Measurements from ENCODE around the gene KIAA1328. TPM values are rescaled to one million over a fixed set of nuclear protein-coding genes. Genes with fewer than 3 reads are reported as not detected.

The KIAA1328 gene
- total RNA-seq, 8 experiments from 2014 or later: 2.3 to 11.3 (median 8.8) TPM

DNA sequence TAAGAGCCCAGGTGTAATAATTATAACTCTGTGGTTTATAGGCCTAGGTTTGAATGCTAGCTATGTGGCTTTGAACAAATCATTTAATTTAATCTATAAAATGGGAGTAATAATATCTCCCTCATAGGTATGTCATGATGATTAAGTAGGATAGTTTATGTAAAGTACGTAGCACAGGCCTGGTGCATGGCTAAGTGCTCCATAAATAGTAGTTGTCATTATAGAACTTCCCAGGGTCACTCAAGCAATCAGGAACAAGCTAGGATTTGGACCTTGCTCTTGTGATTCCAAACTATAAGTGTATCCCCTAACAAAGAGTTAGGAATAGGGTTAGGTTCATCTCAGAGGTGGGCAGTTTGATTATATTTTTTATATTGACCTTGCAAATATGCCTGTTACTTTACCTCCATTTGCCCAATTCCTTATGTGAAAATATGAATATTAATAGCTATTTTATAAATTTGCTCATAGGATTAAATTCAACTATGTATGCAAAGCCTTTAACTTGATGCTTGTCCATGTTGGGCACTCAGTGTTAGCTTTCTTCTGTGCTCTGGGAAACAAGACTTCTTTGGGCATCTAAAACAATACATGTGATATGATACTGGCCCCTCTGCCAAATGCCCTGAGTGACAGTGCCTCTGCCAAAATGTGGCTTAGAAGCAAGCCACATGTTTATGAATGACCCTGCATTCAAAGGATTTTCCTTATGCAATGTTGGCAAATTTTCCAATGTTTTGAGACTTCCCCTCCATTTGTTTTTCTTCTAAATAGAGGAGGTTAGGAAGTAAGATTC lies 353.6 kb downstream of the KIAA1328 start:
- ATAC-seq (replicated peaks in 6 of 8): no peak
- H3K27ac ChIP-seq: no peak overlapping the region
- no peak overlapping the region for H3K4me3 ChIP-seq
- peaks cover 0 to 4% of the 10 kb centered on the region in 2 donors for H3K4me1 ChIP-seq (replicated peaks in 1 of 2)
- in situ Hi-C loops (cut with MboI; ENCODE audit: low pct_unique_long_range_greater_than_20kb in 2 of 9, low sequenced_read_pairs in 9 of 9, unreplicated experiment in 9 of 9): no loop called here
- WGBS, 10 experiments: 63 to 100% (median 83%) methylated on average over 1 of the region's 1 CpG; no CpG with 5 or more reads in 5 of the 10 experiments

- H3K27ac ChIP-seq: no peak overlapping the region
- in situ Hi-C loops (cut with MboI; ENCODE audit: low pct_unique_long_range_greater_than_20kb in 2 of 9, low sequenced_read_pairs in 9 of 9, unreplicated experiment in 9 of 9): no loop called here
- no peak for ATAC-seq (replicated peaks in 6 of 8)
- H3K4me3 ChIP-seq: no peak overlapping the region
- H3K4me1 ChIP-seq (replicated peaks in 1 of 2): peaks cover 0 to 2% of the 10 kb centered on the region in 2 donors
- 71 to 100% (median 85%) methylated on average over 1 to 4 of the region's 4 CpGs; no CpG with 5 or more reads in 2 of the 10 experiments for WGBS, 10 experiments
Observed at GRCh38 chr18:37184209-37184868, 355.4 kb downstream of the KIAA1328 start.

DNA sequence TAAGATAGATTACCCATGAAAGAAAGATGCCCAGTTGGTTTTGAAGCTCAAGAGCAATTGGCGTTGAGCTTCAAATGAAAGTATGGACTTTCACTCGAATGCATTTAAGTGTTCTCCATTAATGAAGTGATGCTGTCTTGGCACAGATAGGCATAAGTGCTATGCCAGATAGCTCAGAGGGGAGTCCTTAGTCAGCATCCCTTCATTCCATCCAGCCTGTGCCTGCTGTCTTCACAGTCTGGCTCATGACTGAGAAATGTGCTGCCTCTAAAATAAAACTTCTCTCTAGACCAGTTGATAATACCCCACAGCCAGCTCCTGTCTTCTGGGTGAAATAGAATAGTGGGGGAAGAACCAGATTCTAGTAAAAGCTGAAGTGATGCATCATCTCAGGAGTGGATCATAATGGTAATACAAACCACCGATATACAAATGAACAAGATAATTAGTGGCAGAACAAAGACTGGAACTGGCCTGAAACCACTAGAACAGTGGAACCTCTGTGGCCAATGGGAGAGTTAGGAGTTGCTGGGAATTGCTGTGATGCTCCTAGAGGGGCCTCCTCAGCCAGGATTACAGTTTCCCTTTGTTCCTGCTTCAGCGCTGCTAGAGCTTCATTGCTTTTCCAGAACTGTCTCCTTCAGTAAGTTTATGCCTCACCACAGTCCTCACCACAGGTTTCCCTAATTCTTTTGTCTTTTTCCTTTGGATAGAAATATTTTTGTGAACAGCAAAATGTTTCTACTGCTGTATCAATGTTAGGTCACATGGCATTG lies 359.3 kb downstream of the KIAA1328 start:
- no peaks in the 10 kb centered on the region for H3K4me1 ChIP-seq (replicated peaks in 1 of 2)
- in situ Hi-C loops (cut with MboI; ENCODE audit: low pct_unique_long_range_greater_than_20kb in 2 of 9, low sequenced_read_pairs in 9 of 9, unreplicated experiment in 9 of 9): no loop called here
- WGBS, 10 experiments: 54 to 100% (median 90%) methylated on average over 1 to 4 of the region's 4 CpGs; no CpG with 5 or more reads in 1 of the 10 experiments

GRCh38 chr18:37199741-37200140 lies 370.8 kb downstream of the KIAA1328 start:
- no peak overlapping the region for H3K4me3 ChIP-seq
- WGBS, 10 experiments: 83 to 100% (median 94%) methylated on average over 1 to 2 of the region's 2 CpGs
- no peaks in the 10 kb centered on the region for H3K4me1 ChIP-seq (replicated peaks in 1 of 2)
- H3K27ac ChIP-seq: no peak overlapping the region
- no peak for ATAC-seq (replicated peaks in 6 of 8)
- in situ Hi-C loops (cut with MboI; ENCODE audit: low pct_unique_long_range_greater_than_20kb in 2 of 9, low sequenced_read_pairs in 9 of 9, unreplicated experiment in 9 of 9): no loop called here

More for the DNA sequence above, 359.3 kb downstream of the KIAA1328 start:
- H3K27ac ChIP-seq: no peak overlapping the region
- H3K4me3 ChIP-seq: no peak overlapping the region
- ATAC-seq (replicated peaks in 6 of 8): no peak

DNA sequence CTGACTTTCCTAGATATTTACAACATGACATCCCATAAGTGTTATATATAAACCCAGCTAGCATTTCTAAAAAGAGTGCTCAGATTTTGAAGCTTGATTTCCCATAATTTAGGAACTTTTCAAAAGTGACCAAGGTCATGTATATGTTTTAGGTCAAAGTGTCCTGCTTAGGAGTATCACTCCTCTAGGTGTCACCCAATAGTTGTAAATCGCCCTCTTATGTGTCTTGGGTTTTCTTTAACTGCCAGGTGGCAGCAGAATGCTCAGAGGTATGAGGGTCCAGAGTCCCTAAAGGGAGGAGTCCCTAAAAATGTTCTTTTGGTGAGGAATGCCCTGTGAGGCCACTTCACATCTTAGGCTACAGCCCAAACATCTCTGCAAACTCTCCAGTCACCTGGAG lies 378.4 kb downstream of the KIAA1328 start:
- Histone ChIP-seq H3K27ac (no peak overlapping the region), H3K4me1 (replicated peaks in 1 of 2) (no peaks in the 10 kb centered on the region), H3K4me3 (no peak overlapping the region)
- in situ Hi-C loops (cut with MboI; ENCODE audit: low pct_unique_long_range_greater_than_20kb in 2 of 9, low sequenced_read_pairs in 9 of 9, unreplicated experiment in 9 of 9): no loop called here
- peak in 2 of 8 experiments; percentile 27 to 49 for ATAC-seq (replicated peaks in 6 of 8)
- WGBS, 10 experiments: 0 to 100% (median 60%) methylated on average over 1 of the region's 1 CpG; no CpG with 5 or more reads in 6 of the 10 experiments

DNA sequence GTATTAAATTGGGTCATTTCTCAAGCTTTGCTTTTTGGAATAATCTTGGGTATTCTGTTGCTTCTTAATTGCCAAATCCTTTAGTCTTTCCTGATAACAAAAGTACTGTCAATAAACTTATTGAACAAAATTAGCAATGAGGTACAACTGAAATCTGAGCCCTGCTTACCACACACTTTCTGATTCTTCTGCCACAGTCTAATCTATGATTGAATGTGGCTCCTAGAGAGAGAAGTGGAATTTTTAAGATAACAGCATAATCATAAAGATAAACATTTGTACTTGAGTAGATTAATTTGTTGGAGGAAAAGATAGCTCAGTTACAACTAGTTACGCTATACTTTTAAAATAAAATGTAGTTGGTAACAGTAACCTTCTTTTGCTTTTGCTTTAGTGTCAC lies 381.9 kb downstream of the KIAA1328 start:
- H3K4me1 ChIP-seq (replicated peaks in 1 of 2): no peaks in the 10 kb centered on the region
- WGBS, 10 experiments: 75 to 100% (median 95%) methylated on average over 1 of the region's 1 CpG; no CpG with 5 or more reads in 1 of the 10 experiments
- in situ Hi-C loops (cut with MboI; ENCODE audit: low pct_unique_long_range_greater_than_20kb in 2 of 9, low sequenced_read_pairs in 9 of 9, unreplicated experiment in 9 of 9): no loop called here
- no peak overlapping the region for H3K4me3 ChIP-seq
- no peak for ATAC-seq (replicated peaks in 6 of 8)
- no peak overlapping the region for H3K27ac ChIP-seq

DNA sequence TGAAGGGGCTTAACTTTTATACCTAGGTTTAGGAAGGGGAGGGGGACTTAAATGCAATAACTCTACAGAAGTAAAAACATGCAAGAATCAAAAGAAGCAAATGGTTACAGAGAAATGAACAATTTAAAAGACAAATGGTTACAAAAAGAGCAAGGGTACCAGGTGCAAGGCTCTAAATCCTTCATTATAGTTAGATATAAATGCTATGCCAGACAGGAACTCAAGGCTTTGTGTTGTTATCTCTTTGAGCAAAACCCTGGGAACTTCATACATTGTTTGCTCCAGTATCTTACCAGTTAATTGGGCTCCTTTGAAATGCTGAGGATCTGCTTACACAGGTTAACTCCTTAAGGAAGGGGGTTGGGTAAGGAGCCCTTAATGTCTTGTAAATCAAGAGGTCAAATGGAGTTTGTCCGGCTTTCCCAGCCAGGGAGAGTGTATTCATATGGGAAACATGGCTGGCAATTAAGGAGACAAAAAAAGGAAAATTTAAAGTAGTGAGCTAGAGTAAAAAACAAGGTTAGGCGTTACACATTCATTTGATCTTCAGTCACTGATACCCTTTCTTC lies 389.2 kb downstream of the KIAA1328 start:
- Histone ChIP-seq H3K27ac (no peak overlapping the region), H3K4me3 (no peak overlapping the region), H3K4me1 (replicated peaks in 1 of 2) (peaks cover 0 to 3% of the 10 kb centered on the region in 2 donors)
- no peak for ATAC-seq (replicated peaks in 6 of 8)
- in situ Hi-C loops (cut with MboI; ENCODE audit: low pct_unique_long_range_greater_than_20kb in 2 of 9, low sequenced_read_pairs in 9 of 9, unreplicated experiment in 9 of 9): no loop called here
- WGBS, 10 experiments: 0 to 57% (median 18%) methylated on average over 1 to 2 of the region's 2 CpGs; no CpG with 5 or more reads in 1 of the 10 experiments

DNA sequence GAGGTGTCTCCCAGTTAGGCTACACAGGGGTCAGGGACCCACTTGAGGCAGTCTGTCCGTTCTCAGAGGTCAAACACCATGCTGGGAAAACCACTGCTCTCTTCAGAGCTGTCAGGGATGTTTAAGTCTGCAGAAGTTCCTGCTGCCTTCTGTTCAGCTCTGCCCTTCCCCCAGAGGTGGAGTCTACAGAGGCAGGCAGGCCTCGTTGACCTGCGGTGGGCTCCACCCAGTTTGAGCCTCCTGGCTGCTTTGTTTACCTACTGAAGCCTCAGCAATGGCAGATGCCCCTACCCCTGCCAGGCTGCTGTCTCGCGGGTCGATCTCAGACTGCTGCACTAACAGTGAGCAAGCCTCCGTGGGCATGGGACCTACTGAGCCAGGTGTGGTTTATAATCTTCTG lies 390.3 kb downstream of the KIAA1328 start:
- no peak overlapping the region for H3K4me3 ChIP-seq
- no peak for ATAC-seq (replicated peaks in 6 of 8)
- WGBS, 10 experiments: 63 to 79% (median 70%) methylated on average over 2 of the region's 7 CpGs; no CpG with 5 or more reads in 7 of the 10 experiments
- no peak overlapping the region for H3K27ac ChIP-seq
- peaks cover 0 to 3% of the 10 kb centered on the region in 2 donors for H3K4me1 ChIP-seq (replicated peaks in 1 of 2)
- in situ Hi-C loops (cut with MboI; ENCODE audit: low pct_unique_long_range_greater_than_20kb in 2 of 9, low sequenced_read_pairs in 9 of 9, unreplicated experiment in 9 of 9): no loop called here

GRCh38 chr18:37222354-37222998 lies 393.5 kb downstream of the KIAA1328 start:
- ATAC-seq (replicated peaks in 6 of 8): peak in 6 of 8 experiments; percentile 29 to 54 (median 48)
- Histone ChIP-seq H3K4me3 (no peak overlapping the region), H3K4me1 (replicated peaks in 1 of 2) (peaks cover 0 to 3% of the 10 kb centered on the region in 2 donors), H3K27ac (no peak overlapping the region)
- WGBS, 10 experiments: 58 to 100% (median 68%) methylated on average over 1 to 4 of the region's 4 CpGs
- in situ Hi-C loops (cut with MboI; ENCODE audit: low pct_unique_long_range_greater_than_20kb in 2 of 9, low sequenced_read_pairs in 9 of 9, unreplicated experiment in 9 of 9): no loop called here

DNA sequence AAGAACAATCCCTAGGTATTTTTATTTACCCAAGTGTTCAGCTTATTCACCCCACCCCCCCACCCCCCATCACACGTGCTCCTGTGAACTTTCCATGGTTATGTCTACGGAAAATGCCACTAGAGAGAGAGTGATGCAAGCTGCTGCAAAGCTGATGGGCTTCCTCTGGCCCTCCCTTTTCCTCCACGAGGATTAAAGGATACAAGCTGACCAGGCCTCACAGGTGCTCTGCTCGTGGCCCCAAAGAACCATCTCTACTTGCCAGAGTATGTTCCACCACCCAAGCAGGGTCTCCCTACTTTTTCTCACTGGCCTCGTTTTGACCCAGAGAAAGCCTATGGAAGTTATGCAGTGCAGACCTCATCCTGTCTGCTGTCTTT lies 394.1 kb downstream of the KIAA1328 start:
- Histone ChIP-seq H3K27ac (no peak overlapping the region), H3K4me3 (no peak overlapping the region), H3K4me1 (replicated peaks in 1 of 2) (peaks cover 0 to 3% of the 10 kb centered on the region in 2 donors)
- in situ Hi-C loops (cut with MboI; ENCODE audit: low pct_unique_long_range_greater_than_20kb in 2 of 9, low sequenced_read_pairs in 9 of 9, unreplicated experiment in 9 of 9): no loop called here
- WGBS, 10 experiments: 13 to 80% methylated on average over 1 of the region's 5 CpGs; no CpG with 5 or more reads in 8 of the 10 experiments
- ATAC-seq (replicated peaks in 6 of 8): peak in 6 of 8 experiments; percentile 22 to 85 (median 51)

DNA sequence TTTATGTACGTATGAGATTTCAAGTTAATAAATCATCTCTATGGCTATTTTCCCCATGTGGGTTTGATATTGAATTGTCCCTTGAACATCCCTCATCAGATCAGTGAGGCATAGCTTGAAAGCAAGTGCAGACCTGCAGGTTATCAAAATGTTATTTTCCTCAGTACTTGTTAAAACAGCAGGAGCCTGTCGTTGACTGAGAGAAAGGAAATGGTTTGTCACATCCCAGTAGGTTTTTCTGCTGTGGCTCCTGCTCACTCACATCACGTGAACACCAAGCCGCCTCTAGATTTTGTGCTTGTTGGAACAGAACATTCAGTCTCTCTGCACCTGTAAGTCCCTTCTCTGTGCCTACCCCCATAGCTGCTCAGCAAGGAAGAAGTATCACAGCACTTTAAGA lies 396.4 kb downstream of the KIAA1328 start:
- no peak for ATAC-seq (replicated peaks in 6 of 8)
- no peak overlapping the region for H3K27ac ChIP-seq
- WGBS, 10 experiments: 56 to 92% (median 70%) methylated on average over 1 to 4 of the region's 4 CpGs; no CpG with 5 or more reads in 3 of the 10 experiments
- in situ Hi-C loops (cut with MboI; ENCODE audit: low pct_unique_long_range_greater_than_20kb in 2 of 9, low sequenced_read_pairs in 9 of 9, unreplicated experiment in 9 of 9): loop anchor here in 1 of 9 experiments (25.0 kb wide), 1 partner anchor 213 kb away; no protein-coding TSS in a partner anchor
- H3K4me1 ChIP-seq (replicated peaks in 1 of 2): peaks cover 0 to 3% of the 10 kb centered on the region in 2 donors
- H3K4me3 ChIP-seq: no peak overlapping the region

DNA sequence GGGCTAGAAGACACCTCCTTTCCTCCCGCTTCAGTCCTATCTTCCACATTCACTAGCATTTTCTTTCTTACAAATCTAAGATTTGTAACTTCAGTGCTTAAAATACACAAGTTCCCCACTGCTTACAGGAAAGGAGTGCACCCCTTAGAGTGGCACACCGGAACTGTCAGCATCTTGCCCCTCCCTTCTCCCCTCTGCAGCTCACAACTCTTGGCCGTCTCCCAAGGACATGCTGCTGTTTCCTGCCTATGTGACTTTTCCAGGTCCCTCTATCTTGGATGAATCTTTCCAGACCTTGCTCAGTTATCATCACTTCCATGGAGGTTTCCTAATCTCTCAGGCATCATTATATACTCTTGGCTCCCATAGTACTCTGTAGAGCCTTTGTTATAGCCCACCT lies 401.8 kb downstream of the KIAA1328 start:
- WGBS, 10 experiments: 40 to 92% (median 60%) methylated on average over 1 to 3 of the region's 3 CpGs; no CpG with 5 or more reads in 5 of the 10 experiments
- in situ Hi-C loops (cut with MboI; ENCODE audit: low pct_unique_long_range_greater_than_20kb in 2 of 9, low sequenced_read_pairs in 9 of 9, unreplicated experiment in 9 of 9): loop anchor here in 1 of 9 experiments (25.0 kb wide), 1 partner anchor 218 kb away; no protein-coding TSS in a partner anchor
- ATAC-seq (replicated peaks in 6 of 8): peak in 1 of 8 experiments; percentile 20
- Histone ChIP-seq H3K4me1 (replicated peaks in 1 of 2) (no peaks in the 10 kb centered on the region), H3K4me3 (no peak overlapping the region), H3K27ac (no peak overlapping the region)
